Activated naive CD4-positive, alpha-beta T cell treated with anti-CD3 and anti-CD28 coated beads, Interleukin-2, amount 50 U/mL, for 24 hours (primary cell): ENCODE measurements around the gene PPP2R1B.
"Not testable (repeated sequence)": the region's sequence is repeated elsewhere in the genome, so short reads cannot be mapped to it uniquely, and the experiment has no call there.

Experiments used
- H3K27ac Mint-ChIP-seq: one replicate; pipeline ENCODE4 v1.8.0; 2021; ENCODE audit warnings: mild to moderate bottlenecking, mixed read lengths
- H3K27me3 Mint-ChIP-seq: one replicate; pipeline ENCODE4 v1.8.0; 2021; ENCODE audit warnings: mixed read lengths
- H3K36me3 Mint-ChIP-seq: one replicate; pipeline ENCODE4 v1.8.0; 2021; ENCODE audit warnings: mixed read lengths
- H3K4me1 Mint-ChIP-seq: one replicate; pipeline ENCODE4 v1.8.0; 2021; ENCODE audit warnings: mixed read lengths
- H3K4me3 Mint-ChIP-seq: one replicate; pipeline ENCODE4 v1.8.0; 2021; ENCODE audit warnings: mild to moderate bottlenecking, mixed read lengths
- H3K9me3 Mint-ChIP-seq: one replicate; pipeline ENCODE4 v1.8.0; 2021; ENCODE audit warnings: mixed read lengths

Gene PPP2R1B

GRCh38 chr11:111792955-111793500 lies 26.8 kb upstream of the PPP2R1B start:
- Mint-ChIP-seq H3K36me3 (peaks cover 13% of the 10 kb centered on the region), H3K9me3 (no peaks in the 10 kb centered on the region), H3K27ac (no peak overlapping the region), H3K4me3 (no peak overlapping the region), H3K27me3 (no peaks in the 10 kb centered on the region), H3K4me1 (peaks cover 3% of the 10 kb centered on the region)

GRCh38 chr11:111792314-111792713 lies 26.1 kb upstream of the PPP2R1B start:
- Mint-ChIP-seq H3K4me1 (peaks cover 3% of the 10 kb centered on the region), H3K36me3 (peaks cover 10% of the 10 kb centered on the region), H3K27ac (no peak overlapping the region), H3K27me3 (no peaks in the 10 kb centered on the region), H3K9me3 (no peaks in the 10 kb centered on the region), H3K4me3 (no peak overlapping the region)

- Mint-ChIP-seq H3K4me3 (no peak overlapping the region), H3K27ac (no peak overlapping the region), H3K9me3 (no peaks in the 10 kb centered on the region), H3K36me3 (peaks cover 5% of the 10 kb centered on the region), H3K4me1 (no peaks in the 10 kb centered on the region), H3K27me3 (no peaks in the 10 kb centered on the region)
These were observed 22.3 kb upstream of the PPP2R1B start for GRCh38 chr11:111788464-111788863.

GRCh38 chr11:111788051-111788450 lies 21.9 kb upstream of the PPP2R1B start:
- H3K4me3 Mint-ChIP-seq: no peak overlapping the region
- no peaks in the 10 kb centered on the region for H3K9me3 Mint-ChIP-seq
- no peaks in the 10 kb centered on the region for H3K4me1 Mint-ChIP-seq
- H3K36me3 Mint-ChIP-seq: peaks cover 5% of the 10 kb centered on the region
- no peak overlapping the region for H3K27ac Mint-ChIP-seq
- no peaks in the 10 kb centered on the region for H3K27me3 Mint-ChIP-seq

- no peak overlapping the region for H3K27ac Mint-ChIP-seq
- no peaks in the 10 kb centered on the region for H3K9me3 Mint-ChIP-seq
- no peak overlapping the region for H3K4me3 Mint-ChIP-seq
- H3K36me3 Mint-ChIP-seq: peaks cover 5% of the 10 kb centered on the region
- H3K4me1 Mint-ChIP-seq: no peaks in the 10 kb centered on the region
- no peaks in the 10 kb centered on the region for H3K27me3 Mint-ChIP-seq
These were observed 19.8 kb upstream of the PPP2R1B start for GRCh38 chr11:111785886-111786412.

GRCh38 chr11:111785076-111785475 lies 18.9 kb upstream of the PPP2R1B start:
- Mint-ChIP-seq H3K27ac (no peak overlapping the region), H3K4me1 (no peaks in the 10 kb centered on the region), H3K9me3 (no peaks in the 10 kb centered on the region)

GRCh38 chr11:111784311-111784710 lies 18.1 kb upstream of the PPP2R1B start:
- not testable (repeated sequence) for H3K9me3 Mint-ChIP-seq, H3K36me3 Mint-ChIP-seq, H3K27me3 Mint-ChIP-seq, H3K4me3 Mint-ChIP-seq, H3K4me1 Mint-ChIP-seq
- H3K27ac Mint-ChIP-seq: peak overlapping the region; percentile 53

More at GRCh38 chr11:111785076-111785475, 18.9 kb upstream of the PPP2R1B start:
- Mint-ChIP-seq H3K36me3 (peaks cover 5% of the 10 kb centered on the region), H3K27me3 (no peaks in the 10 kb centered on the region), H3K4me3 (no peak overlapping the region)

- no peak overlapping the region for H3K27ac Mint-ChIP-seq
- peaks cover 5% of the 10 kb centered on the region for H3K36me3 Mint-ChIP-seq
- H3K9me3 Mint-ChIP-seq: no peaks in the 10 kb centered on the region
- H3K4me3 Mint-ChIP-seq: no peak overlapping the region
- no peaks in the 10 kb centered on the region for H3K27me3 Mint-ChIP-seq
- no peaks in the 10 kb centered on the region for H3K4me1 Mint-ChIP-seq
These were observed 16.0 kb upstream of the PPP2R1B start for GRCh38 chr11:111782109-111782741.

GRCh38 chr11:111779118-111779517 lies 12.9 kb upstream of the PPP2R1B start:
- Mint-ChIP-seq H3K4me3 (no peak overlapping the region), H3K27ac (no peak overlapping the region), H3K9me3 (no peaks in the 10 kb centered on the region), H3K36me3 (no peaks in the 10 kb centered on the region), H3K27me3 (no peaks in the 10 kb centered on the region), H3K4me1 (no peaks in the 10 kb centered on the region)

GRCh38 chr11:111778047-111778558 lies 11.9 kb upstream of the PPP2R1B start:
- H3K27ac Mint-ChIP-seq: no peak overlapping the region
- no peaks in the 10 kb centered on the region for H3K4me1 Mint-ChIP-seq
- H3K27me3 Mint-ChIP-seq: no peaks in the 10 kb centered on the region
- no peaks in the 10 kb centered on the region for H3K9me3 Mint-ChIP-seq
- no peak overlapping the region for H3K4me3 Mint-ChIP-seq
- H3K36me3 Mint-ChIP-seq: no peaks in the 10 kb centered on the region

GRCh38 chr11:111777094-111778046 lies 11.2 kb upstream of the PPP2R1B start:
- H3K27me3 Mint-ChIP-seq: no peaks in the 10 kb centered on the region
- no peak overlapping the region for H3K27ac Mint-ChIP-seq
- H3K9me3 Mint-ChIP-seq: no peaks in the 10 kb centered on the region
- H3K4me1 Mint-ChIP-seq: no peaks in the 10 kb centered on the region
- no peak overlapping the region for H3K4me3 Mint-ChIP-seq
- H3K36me3 Mint-ChIP-seq: no peaks in the 10 kb centered on the region

GRCh38 chr11:111776398-111777093 lies 10.4 kb upstream of the PPP2R1B start:
- Mint-ChIP-seq H3K4me1 (no peaks in the 10 kb centered on the region), H3K36me3 (no peaks in the 10 kb centered on the region), H3K27ac (no peak overlapping the region), H3K4me3 (no peak overlapping the region), H3K27me3 (no peaks in the 10 kb centered on the region), H3K9me3 (no peaks in the 10 kb centered on the region)

GRCh38 chr11:111774955-111775710 lies 8.9 kb upstream of the PPP2R1B start:
- H3K4me3 Mint-ChIP-seq: no peak overlapping the region
- no peak overlapping the region for H3K27ac Mint-ChIP-seq
- no peaks in the 10 kb centered on the region for H3K9me3 Mint-ChIP-seq
- no peaks in the 10 kb centered on the region for H3K27me3 Mint-ChIP-seq
- no peaks in the 10 kb centered on the region for H3K4me1 Mint-ChIP-seq
- H3K36me3 Mint-ChIP-seq: no peaks in the 10 kb centered on the region

GRCh38 chr11:111772535-111772934 lies 6.3 kb upstream of the PPP2R1B start:
- Mint-ChIP-seq H3K4me3 (no peak overlapping the region), H3K9me3 (no peaks in the 10 kb centered on the region), H3K27me3 (no peaks in the 10 kb centered on the region), H3K27ac (no peak overlapping the region), H3K4me1 (no peaks in the 10 kb centered on the region), H3K36me3 (no peaks in the 10 kb centered on the region)

- not testable (repeated sequence) for H3K4me3 Mint-ChIP-seq, H3K27me3 Mint-ChIP-seq, H3K27ac Mint-ChIP-seq, H3K4me1 Mint-ChIP-seq, H3K9me3 Mint-ChIP-seq, H3K36me3 Mint-ChIP-seq
These were observed 5.0 kb upstream of the PPP2R1B start for GRCh38 chr11:111771205-111771604.
